Right kidney (tissue), 1 donor: ENCODE data around the gene MTA3.
"Not testable (repeated sequence)": the region's sequence is repeated elsewhere in the genome, so short reads cannot be mapped to it uniquely, and the experiment has no call there.

Experiments used
- DNase-seq: peaks from one replicate; pipeline ENCODE4 v3.0.0-alpha.2; 2016

MTA3 gene

DNA sequence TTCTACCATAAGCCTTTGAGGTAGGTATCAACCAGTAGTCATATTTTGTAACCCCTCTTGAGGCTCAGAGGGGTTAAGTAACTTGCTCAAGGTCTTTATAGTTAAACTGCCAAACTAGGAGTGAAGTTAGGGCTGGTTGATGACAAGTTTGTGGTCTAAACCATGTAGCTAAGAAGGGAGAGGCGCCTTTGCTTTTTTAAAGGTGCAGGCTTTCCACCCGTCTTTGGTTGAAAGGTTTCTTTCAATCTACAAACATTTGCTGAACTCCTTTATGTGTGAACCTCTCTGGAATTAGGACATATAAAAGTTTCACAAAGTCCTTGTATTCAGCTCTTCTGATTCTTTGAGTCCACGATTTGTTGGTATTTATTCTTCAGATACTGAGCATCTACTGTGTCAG is 2.4 kb upstream of the MTA3 start:
- no peak for DNase-seq

DNA sequence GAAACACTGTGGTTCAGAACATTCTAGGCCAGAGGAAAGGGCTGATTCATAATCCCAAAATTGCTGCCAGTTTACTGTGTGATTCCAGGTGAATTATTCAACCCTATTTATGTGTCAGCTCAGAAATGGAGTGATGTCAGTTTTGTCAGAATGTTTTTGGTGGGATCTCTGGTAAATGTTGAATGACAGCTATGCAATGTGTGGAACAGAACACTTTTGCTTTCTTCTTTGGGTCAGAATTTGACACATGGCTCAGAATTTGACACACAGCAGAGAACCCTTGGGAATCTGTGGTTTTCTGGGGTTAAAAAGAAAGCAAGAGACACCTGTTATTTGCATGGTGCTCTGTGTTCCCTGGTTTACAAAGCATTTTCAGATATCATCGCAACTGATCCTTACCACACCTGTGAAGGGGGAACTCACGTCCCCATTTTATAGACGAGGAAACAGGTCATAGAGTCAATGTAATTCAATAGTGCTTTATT is 1.6 kb upstream of the MTA3 start:
- no peak for DNase-seq

- no peak for DNase-seq
Observed at GRCh38 chr2:42567364-42567763, 1.1 kb upstream of the MTA3 start.

GRCh38 chr2:42567806-42568400 is 529 bp upstream of the MTA3 start:
- peak; percentile 77 for DNase-seq

DNA sequence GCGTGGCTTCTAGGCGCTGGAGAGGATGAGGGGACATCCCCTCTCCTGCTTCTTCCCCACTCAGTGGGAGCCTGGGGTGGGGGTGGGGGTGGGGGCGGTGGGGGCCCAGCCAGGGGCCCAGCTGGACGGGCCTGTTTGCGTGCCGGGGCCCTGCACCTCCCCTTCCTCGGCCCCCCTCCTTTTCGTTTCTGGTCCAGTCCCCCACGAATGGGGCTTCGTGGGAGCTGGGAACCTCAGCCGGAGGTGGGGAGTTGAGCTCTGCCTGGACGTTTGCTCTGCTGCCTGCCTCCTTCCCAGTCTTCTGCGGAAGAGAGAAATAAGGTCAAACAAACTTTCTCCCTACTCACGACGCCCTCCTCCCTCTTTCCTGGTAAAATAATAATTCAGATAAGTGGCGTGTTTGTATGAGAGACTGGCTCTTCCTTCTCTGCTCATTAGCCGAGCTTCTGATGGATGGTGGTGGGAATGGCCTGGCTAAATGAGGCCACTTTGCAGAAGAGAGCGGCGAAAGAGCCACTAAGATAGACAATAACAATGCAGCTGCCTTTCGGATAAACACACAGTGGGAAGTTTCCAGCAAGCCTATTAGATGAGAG is 782 bp downstream of the MTA3 start:
- peak; percentile 72 for DNase-seq

- no peak for DNase-seq
Observed at GRCh38 chr2:42569883-42570282, 1.5 kb downstream of the MTA3 start.

DNA sequence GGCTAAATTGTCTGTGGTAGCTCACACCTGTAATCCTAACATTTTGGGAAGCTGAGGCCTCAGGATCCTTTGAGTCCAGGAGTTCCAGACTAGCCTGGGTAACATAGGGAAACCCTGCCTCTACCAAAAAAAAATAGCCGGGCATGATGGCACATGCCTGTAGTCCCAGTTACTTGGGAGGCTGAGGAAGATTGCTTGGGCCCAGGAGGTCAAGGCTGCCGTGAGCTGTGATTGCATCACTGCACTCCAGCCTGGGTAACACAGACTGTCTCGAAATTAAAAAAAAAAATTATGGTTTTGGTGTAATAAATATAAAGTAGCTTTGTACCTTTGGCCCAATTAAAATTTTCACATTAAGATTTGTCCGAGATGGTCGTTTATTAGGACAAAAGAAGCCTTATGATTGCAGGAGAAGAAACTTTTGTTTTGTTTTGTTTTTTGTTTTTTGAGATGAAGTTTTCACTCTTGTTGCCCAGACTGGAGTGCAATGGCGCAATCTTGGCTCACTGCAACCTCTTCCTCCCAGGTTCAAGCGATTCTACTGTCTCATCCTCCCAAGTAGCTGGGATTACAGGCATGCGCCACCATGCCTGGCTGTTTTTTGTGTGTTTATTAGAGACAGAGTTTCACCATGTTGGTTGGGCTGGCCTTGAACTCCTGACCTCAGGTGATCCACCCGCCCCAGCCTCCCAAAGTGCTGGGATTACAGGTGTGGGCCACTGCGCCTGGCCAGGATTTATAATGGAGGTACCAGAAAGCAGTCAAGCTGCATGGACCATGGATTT is 4.1 kb downstream of the MTA3 start:
- no peak for DNase-seq

GRCh38 chr2:42573256-42573655 is 4.8 kb downstream of the MTA3 start:
- DNase-seq, result no peak

- no peak for DNase-seq
Observed at GRCh38 chr2:42575458-42576064, 7.1 kb downstream of the MTA3 start.

- DNase-seq, result no peak
Observed at GRCh38 chr2:42578621-42579020, 10.2 kb downstream of the MTA3 start.

- no peak for DNase-seq
Observed at GRCh38 chr2:42581257-42581656, 12.8 kb downstream of the MTA3 start.

DNA sequence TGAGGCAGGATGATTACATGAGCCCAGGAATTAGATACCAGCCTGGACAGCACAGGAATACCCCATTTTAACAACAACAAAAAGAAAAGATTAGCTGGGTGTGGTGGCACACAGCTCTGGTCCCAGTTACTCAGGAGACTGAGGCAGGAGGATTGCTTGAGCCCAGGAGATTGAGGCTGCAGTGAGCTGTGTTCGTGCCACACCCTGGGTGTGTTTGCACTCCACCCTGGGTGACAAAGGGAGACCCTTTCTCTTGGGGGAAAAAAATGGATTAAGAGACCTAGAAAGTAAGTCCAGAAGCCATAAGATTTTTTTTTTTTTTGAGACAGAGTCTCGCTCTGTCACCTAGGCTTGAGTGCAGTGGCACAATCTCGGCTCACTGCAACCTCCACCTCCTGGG is 16.2 kb downstream of the MTA3 start:
- not testable (repeated sequence) for DNase-seq

DNA sequence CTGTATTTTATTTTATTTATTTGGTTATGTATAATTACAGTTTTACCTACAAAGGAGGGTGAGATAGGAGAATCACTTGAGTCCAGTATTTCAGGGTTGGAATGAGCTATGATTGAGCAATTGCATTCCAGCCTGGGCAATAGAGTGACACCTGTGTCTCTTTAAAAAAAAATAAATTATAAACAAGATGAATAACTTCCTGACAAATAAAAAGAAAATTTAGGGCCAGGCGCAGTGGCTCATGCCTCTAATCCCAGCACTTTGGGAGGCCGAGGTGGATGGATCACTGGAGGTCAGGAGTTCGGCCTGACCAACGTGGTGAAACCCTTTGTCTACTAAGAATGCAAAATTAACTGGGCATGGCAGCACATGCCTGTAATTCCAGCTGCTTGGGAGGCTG is 17.3 kb downstream of the MTA3 start:
- no peak for DNase-seq

DNA sequence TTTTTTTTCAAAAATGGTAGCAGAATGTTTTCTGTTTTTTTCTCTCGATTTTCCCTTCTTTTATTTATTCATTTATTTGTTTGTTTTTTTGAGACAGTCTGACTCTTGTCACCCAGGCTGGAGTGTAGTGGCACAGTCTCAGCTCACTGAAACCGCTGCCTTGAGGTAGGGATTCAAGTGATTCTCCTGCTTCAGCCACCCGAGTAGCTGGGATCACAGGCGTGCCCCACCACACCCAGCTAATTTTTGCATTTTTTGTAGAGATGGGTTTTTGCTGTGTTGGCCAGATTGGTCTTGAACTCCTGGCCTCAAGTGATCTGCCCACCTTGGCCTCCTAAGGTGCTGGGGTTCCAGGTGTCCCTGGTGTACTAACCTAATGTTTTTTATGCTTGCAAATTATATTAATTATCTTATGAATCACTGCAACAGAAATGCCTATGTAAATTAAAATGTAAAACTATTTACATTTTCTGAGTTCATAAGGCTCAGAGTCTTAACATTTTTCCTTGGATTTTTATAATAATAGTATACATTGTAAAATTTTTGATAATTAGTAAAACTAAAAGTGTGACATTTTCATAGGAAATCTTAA is 19.2 kb downstream of the MTA3 start:
- DNase-seq, result no peak

DNA sequence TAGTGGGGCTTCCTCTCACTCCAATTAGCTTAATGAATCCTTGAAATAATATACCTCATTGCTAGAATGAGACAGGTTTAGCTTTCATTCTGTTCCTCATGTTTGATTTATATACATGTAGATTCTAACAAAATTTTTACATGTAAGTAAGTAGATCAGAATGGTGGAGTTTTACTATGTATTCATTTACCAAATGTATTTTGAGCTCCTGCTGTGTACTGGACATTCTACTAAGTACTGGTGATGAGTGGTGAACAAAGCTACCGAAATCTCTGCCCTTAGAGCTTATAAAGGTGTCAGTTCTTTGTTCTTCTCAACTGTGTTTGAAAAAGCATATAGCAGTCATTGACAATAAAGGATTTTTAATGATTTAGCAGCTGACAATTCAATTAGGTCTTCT is 19.7 kb downstream of the MTA3 start:
- DNase-seq, result no peak

GRCh38 chr2:42590176-42590575 is 21.7 kb downstream of the MTA3 start:
- DNase-seq, result no peak

- no peak for DNase-seq
Observed at GRCh38 chr2:42593282-42593681, 24.9 kb downstream of the MTA3 start.

- DNase-seq, result no peak
Observed at GRCh38 chr2:42598656-42599055, 30.2 kb downstream of the MTA3 start.

DNA sequence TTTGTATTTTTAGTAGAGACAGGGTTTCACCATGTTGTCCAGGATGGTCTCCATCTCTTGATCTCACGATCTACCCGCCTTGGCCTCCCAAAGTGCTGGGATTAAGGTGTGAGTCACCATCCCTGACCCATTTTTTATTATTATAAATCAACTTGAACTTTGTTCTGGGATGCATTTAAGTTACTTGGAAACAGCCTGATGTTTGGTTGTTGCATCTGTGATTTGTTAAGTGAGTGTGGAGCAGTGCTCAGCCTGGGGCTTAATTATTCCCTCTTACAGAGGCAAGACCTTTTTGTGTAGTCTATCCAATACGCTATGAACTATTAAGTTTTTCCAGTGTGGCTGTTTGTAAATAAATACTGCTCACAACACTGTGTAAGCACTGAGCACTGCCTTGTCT is 32.6 kb downstream of the MTA3 start:
- no peak for DNase-seq

GRCh38 chr2:42602218-42602875 is 33.9 kb downstream of the MTA3 start:
- DNase-seq, result no peak

GRCh38 chr2:42602876-42603219 is 34.4 kb downstream of the MTA3 start:
- DNase-seq, result no peak

DNA sequence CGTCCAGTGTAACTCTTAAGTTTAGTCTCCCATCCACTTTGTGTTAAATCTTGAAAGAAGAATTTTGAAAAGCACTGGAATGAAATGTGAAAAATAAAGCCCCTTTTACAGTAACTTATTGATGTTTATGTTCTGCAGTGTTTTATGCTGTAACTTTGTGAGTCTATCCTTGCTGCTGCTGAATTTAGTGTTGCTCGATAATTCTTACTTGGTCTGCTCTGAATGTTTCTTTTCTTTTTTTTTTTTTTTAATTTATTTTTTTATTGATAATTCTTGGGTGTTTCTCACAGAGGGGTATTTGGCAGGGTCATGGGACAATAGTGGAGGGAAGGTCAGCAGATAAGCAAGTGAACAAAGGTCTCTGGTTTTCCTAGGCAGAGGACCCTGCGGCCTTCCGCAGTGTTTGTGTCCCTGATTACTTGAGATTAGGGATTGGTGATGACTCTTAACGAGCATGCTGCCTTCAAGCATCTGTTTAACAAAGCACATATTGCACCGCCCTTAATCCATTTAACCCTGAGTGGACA is 36.0 kb downstream of the MTA3 start:
- DNase-seq, result not testable (repeated sequence)
